ENCODE data around the gene OR52E4.

OR52E4 gene

GRCh38 chr11:5892908-5893307 is 12.5 kb downstream of the OR52E4 start, which contains the start of gene OR52E5:
OR52E5 (plus strand) TSS chr11:5893208; CDS start chr11:5900777, 7,569 bp downstream.
- Mint-ChIP-seq H3K4me1 (no peaks in the 10 kb centered on the region), H3K9me3 (no peaks in the 10 kb centered on the region), H3K36me3 (no peaks in the 10 kb centered on the region), H3K4me3 (no peak within 1 kb of the TSS), H3K27ac (no peak within 1 kb of the TSS), H3K27me3 (peaks cover 1% of the 10 kb centered on the region)
- ATAC-seq (ENCODE audit: low read depth) (no peak), DNase-seq (ENCODE audit: low spot score in 2 of 2) (no peak)

- H3K27ac Mint-ChIP-seq = no peak overlapping the region
- no peaks in the 10 kb centered on the region for H3K9me3 Mint-ChIP-seq
- DNase-seq (ENCODE audit: low spot score in 2 of 2) (no peak), ATAC-seq (ENCODE audit: low read depth) (no peak)
- H3K4me1 Mint-ChIP-seq = no peaks in the 10 kb centered on the region
- peaks cover 3% of the 10 kb centered on the region for H3K27me3 Mint-ChIP-seq
- H3K36me3 Mint-ChIP-seq = no peaks in the 10 kb centered on the region
- H3K4me3 Mint-ChIP-seq = no peak overlapping the region
Observed at GRCh38 chr11:5899534-5899933, 19.1 kb downstream of the OR52E4 start.

GRCh38 chr11:5910540-5910939 is 30.1 kb downstream of the OR52E4 start:
- peaks cover 5% of the 10 kb centered on the region for H3K9me3 Mint-ChIP-seq
- H3K36me3 Mint-ChIP-seq = peaks cover 2% of the 10 kb centered on the region
- DNase-seq (ENCODE audit: low spot score in 2 of 2) = no peak
- no peak overlapping the region for H3K27ac Mint-ChIP-seq
- ATAC-seq (ENCODE audit: low read depth) = no peak
- peaks cover 8% of the 10 kb centered on the region for H3K27me3 Mint-ChIP-seq
- H3K4me3 Mint-ChIP-seq = no peak overlapping the region
- H3K4me1 Mint-ChIP-seq = no peaks in the 10 kb centered on the region

DNA sequence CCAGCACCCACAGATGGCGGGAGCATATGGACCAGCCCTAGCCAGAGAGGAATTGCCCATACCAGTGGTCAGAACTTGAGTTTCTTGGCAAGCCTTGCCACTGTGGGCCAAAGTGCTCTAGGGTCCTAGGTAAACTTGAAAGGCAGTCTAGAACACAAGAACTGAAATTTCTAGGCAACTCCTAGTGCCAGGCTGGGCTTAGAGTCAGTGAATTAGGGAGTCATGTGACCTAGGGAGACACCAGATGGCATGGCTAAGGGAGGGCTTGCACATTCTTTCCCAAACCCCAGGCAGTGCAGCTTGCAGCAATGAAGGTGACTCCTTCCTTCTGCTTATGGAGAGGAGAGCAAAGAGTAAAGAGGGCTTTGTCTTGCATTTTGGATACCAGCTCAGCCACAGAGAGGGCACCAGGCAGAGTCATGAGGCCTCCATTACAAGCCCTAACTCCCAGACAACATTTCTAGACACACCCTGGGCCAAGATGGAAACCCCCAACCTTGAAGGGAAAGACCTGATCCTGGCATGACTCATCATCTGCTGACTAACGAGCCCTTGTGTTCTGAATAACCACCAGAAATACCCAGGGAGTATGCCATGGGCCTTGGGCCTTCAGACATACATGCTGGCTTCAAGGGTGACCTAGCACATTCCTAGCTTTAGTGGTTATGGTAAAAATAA is 42.5 kb downstream of the OR52E4 start:
- Mint-ChIP-seq H3K27me3 (no peaks in the 10 kb centered on the region), H3K4me3 (no peak overlapping the region), H3K4me1 (no peaks in the 10 kb centered on the region), H3K27ac (no peak overlapping the region), H3K9me3 (peaks cover 13% of the 10 kb centered on the region), H3K36me3 (no peaks in the 10 kb centered on the region)
- DNase-seq (ENCODE audit: low spot score in 2 of 2) (no peak), ATAC-seq (ENCODE audit: low read depth) (no peak)

GRCh38 chr11:5923427-5923776 is 43.0 kb downstream of the OR52E4 start:
- no peak for DNase-seq (ENCODE audit: low spot score in 2 of 2)
- H3K27ac Mint-ChIP-seq = no peak overlapping the region
- no peaks in the 10 kb centered on the region for H3K4me1 Mint-ChIP-seq
- peaks cover 17% of the 10 kb centered on the region for H3K9me3 Mint-ChIP-seq
- H3K27me3 Mint-ChIP-seq = no peaks in the 10 kb centered on the region
- no peaks in the 10 kb centered on the region for H3K36me3 Mint-ChIP-seq
- ATAC-seq (ENCODE audit: low read depth) = no peak
- no peak overlapping the region for H3K4me3 Mint-ChIP-seq

- H3K36me3 Mint-ChIP-seq = no peaks in the 10 kb centered on the region
- H3K27me3 Mint-ChIP-seq = no peaks in the 10 kb centered on the region
- H3K4me1 Mint-ChIP-seq = no peaks in the 10 kb centered on the region
- DNase-seq (ENCODE audit: low spot score in 2 of 2) (no peak), ATAC-seq (ENCODE audit: low read depth) (no peak)
- H3K4me3 Mint-ChIP-seq = no peak overlapping the region
- H3K9me3 Mint-ChIP-seq = peaks cover 19% of the 10 kb centered on the region
- H3K27ac Mint-ChIP-seq = no peak overlapping the region
Observed at GRCh38 chr11:5923794-5924193, 43.4 kb downstream of the OR52E4 start.

- ATAC-seq (ENCODE audit: low read depth) (no peak), DNase-seq (ENCODE audit: low spot score in 2 of 2) (no peak)
- peaks cover 23% of the 10 kb centered on the region for H3K9me3 Mint-ChIP-seq
Observed at GRCh38 chr11:5928271-5928670, 47.8 kb downstream of the OR52E4 start.

DNA sequence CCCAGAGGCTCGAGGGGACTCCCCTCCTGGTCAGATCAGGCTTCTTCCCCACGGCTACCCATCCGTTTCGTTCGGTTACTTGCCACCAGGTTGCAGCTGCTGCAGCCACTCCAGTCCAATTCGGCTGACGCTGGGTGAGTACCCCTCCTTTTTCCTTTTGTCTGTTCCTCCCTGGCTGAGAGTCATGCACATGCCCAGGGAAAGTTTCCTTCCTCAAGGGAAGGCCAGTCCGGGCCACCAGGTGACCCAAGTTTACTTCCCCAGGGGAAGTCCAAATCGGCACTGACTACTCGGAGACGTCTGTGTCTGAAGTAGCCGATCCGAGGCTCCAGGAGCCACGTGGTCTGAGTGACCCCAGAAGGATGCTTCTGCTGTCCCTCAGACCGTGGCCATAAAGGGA is 48.4 kb downstream of the OR52E4 start:
- DNase-seq (ENCODE audit: low spot score in 2 of 2) (no peak), ATAC-seq (ENCODE audit: low read depth) (no peak)
- no peaks in the 10 kb centered on the region for H3K4me1 Mint-ChIP-seq
- peaks cover 3% of the 10 kb centered on the region for H3K27me3 Mint-ChIP-seq
- no peaks in the 10 kb centered on the region for H3K36me3 Mint-ChIP-seq
- no peak overlapping the region for H3K27ac Mint-ChIP-seq
- H3K4me3 Mint-ChIP-seq = no peak overlapping the region
- peaks cover 23% of the 10 kb centered on the region for H3K9me3 Mint-ChIP-seq

More at GRCh38 chr11:5928271-5928670, 47.8 kb downstream of the OR52E4 start:
- H3K4me3 Mint-ChIP-seq = no peak overlapping the region
- no peaks in the 10 kb centered on the region for H3K36me3 Mint-ChIP-seq
- H3K27me3 Mint-ChIP-seq = peaks cover 3% of the 10 kb centered on the region
- H3K4me1 Mint-ChIP-seq = no peaks in the 10 kb centered on the region
- no peak overlapping the region for H3K27ac Mint-ChIP-seq

GRCh38 chr11:5929571-5930368 is 49.3 kb downstream of the OR52E4 start:
- no peak for DNase-seq (ENCODE audit: low spot score in 2 of 2)
- Mint-ChIP-seq H3K36me3 (no peaks in the 10 kb centered on the region), H3K9me3 (peaks cover 20% of the 10 kb centered on the region), H3K4me1 (no peaks in the 10 kb centered on the region), H3K27me3 (peaks cover 3% of the 10 kb centered on the region), H3K27ac (no peak overlapping the region), H3K4me3 (no peak overlapping the region)
- no peak for ATAC-seq (ENCODE audit: low read depth)

DNA sequence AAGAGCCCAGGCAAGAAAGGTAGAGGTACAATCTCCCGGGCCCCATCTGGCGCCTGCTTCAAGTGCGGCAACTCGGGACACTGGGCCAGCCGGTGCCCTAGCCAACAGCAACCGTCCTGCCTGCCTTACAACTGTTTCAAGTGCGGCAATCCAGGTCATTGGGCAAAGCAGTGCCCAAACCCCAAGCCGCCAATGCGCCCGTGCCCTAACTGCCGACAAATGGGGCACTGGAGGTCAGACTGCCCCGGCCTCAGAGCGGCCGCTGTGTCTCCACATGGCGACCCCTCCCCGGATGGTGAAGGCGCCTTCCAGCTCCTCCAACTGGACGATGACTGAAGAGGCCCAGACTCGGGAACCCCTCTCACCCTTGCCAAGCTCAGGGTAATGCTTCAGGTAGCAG is 50.2 kb downstream of the OR52E4 start:
- ATAC-seq (ENCODE audit: low read depth) = no peak
- peaks cover 3% of the 10 kb centered on the region for H3K27me3 Mint-ChIP-seq
- H3K27ac Mint-ChIP-seq = no peak overlapping the region
- H3K4me1 Mint-ChIP-seq = no peaks in the 10 kb centered on the region
- no peak for DNase-seq (ENCODE audit: low spot score in 2 of 2)
- no peaks in the 10 kb centered on the region for H3K36me3 Mint-ChIP-seq
- no peak overlapping the region for H3K4me3 Mint-ChIP-seq
- H3K9me3 Mint-ChIP-seq = peaks cover 18% of the 10 kb centered on the region

- DNase-seq (ENCODE audit: low spot score in 2 of 2) (no peak), ATAC-seq (ENCODE audit: low read depth) (no peak)
- Mint-ChIP-seq H3K4me3 (no peak overlapping the region), H3K4me1 (no peaks in the 10 kb centered on the region), H3K27me3 (peaks cover 3% of the 10 kb centered on the region), H3K9me3 (peaks cover 17% of the 10 kb centered on the region), H3K27ac (no peak overlapping the region), H3K36me3 (no peaks in the 10 kb centered on the region)
Observed at GRCh38 chr11:5931061-5931460, 50.6 kb downstream of the OR52E4 start.

DNA sequence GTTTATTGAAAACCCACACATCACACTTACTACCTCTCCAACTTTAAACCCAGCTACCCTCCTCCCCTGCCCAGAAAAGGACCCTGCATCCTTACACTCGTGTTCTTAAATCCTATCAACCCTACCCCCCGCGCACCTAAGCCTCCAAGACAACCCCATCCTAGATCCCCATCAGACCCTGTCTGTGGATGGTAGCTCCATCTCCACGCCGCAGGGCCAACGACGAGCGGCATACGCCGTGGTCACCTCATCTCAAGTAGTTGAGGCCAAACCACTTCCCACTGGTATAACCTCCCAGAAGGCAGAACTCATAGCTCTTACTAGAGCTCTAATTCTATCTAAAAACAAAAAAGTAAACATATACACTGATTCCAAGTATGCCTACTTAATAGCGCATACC is 52.2 kb downstream of the OR52E4 start:
- no peaks in the 10 kb centered on the region for H3K36me3 Mint-ChIP-seq
- peaks cover 17% of the 10 kb centered on the region for H3K9me3 Mint-ChIP-seq
- no peak for ATAC-seq (ENCODE audit: low read depth)
- no peaks in the 10 kb centered on the region for H3K4me1 Mint-ChIP-seq
- DNase-seq (ENCODE audit: low spot score in 2 of 2) = no peak
- H3K27me3 Mint-ChIP-seq = peaks cover 3% of the 10 kb centered on the region
- H3K4me3 Mint-ChIP-seq = no peak overlapping the region
- no peak overlapping the region for H3K27ac Mint-ChIP-seq

DNA sequence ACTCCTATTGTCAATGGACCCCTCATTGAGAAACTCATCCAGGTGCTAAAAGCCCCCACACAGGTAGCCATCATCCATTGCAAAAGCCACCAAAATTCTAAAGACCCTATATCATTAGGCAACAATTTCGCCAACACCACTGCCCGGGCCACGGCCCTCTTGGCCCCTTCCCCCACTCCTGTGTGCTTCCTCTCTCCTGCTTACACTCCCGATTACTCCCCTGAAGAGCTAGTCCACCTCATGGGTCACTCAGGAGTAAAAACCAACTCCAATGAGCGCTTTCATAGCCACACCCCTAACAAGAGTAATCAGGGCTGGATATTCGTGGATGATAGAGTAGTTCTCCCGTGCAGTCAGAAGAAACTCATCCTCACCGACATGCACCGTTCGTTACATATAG is 52.7 kb downstream of the OR52E4 start:
- Mint-ChIP-seq H3K36me3 (no peaks in the 10 kb centered on the region), H3K4me1 (no peaks in the 10 kb centered on the region)
- no peak for ATAC-seq (ENCODE audit: low read depth)

More for the DNA sequence above, 52.7 kb downstream of the OR52E4 start:
- peaks cover 16% of the 10 kb centered on the region for H3K9me3 Mint-ChIP-seq
- H3K4me3 Mint-ChIP-seq = no peak overlapping the region
- peaks cover 4% of the 10 kb centered on the region for H3K27me3 Mint-ChIP-seq
- DNase-seq (ENCODE audit: low spot score in 2 of 2) = no peak
- H3K27ac Mint-ChIP-seq = no peak overlapping the region

Data from memory B cell (primary cell).